Omental fat pad (tissue), 4 donors: Measurements from ENCODE around the gene LAMP1. TPM values are rescaled to one million over a fixed set of nuclear protein-coding genes. Genes with fewer than 3 reads are reported as not detected.
"Not testable (repeated sequence)": the region's sequence is repeated elsewhere in the genome, so short reads cannot be mapped to it uniquely, and the experiment has no call there.

Source experiments
- ATAC-seq: fragments of 150-250 bp; one replicate; pipeline ENCODE4 v1.9.1; 2016; ENCODE audit warnings: mild to moderate bottlenecking, moderate library complexity; ENCODE audit not compliant: low FRiP score
- DNase-seq: peaks from one replicate; pipeline ENCODE4 v3.0.0-alpha.2; 2019; ENCODE audit warnings: low spot score
- small RNA-seq: library from RNA; depleted of rRNA; stranded (forward); fragments of <200 nt; gene quantifications from one replicate; pipeline ENCODE3, GENCODE V24; 2016
- total RNA-seq, 4 donors: library from RNA; depleted of rRNA; stranded (reverse); fragments of >200 nt; gene quantifications; one replicate each; pipeline ENCODE4 v1.1.0, GENCODE V29; 2016
- TF ChIP-seq, protein P1 (sequence below), 3 donors: fragments of 450-650 bp; IDR thresholded peaks; one replicate each; pipeline ENCODE4 v1.5.1; 2016 to 2017; ENCODE audit warnings: antibody characterized with exemption in 3 of 3, mild to moderate bottlenecking in 3 of 3, moderate library complexity in 2 of 3

The LAMP1 gene
- total RNA-seq, 4 donors from 2014 or later = 91.0 to 132 (median 106) TPM

DNA sequence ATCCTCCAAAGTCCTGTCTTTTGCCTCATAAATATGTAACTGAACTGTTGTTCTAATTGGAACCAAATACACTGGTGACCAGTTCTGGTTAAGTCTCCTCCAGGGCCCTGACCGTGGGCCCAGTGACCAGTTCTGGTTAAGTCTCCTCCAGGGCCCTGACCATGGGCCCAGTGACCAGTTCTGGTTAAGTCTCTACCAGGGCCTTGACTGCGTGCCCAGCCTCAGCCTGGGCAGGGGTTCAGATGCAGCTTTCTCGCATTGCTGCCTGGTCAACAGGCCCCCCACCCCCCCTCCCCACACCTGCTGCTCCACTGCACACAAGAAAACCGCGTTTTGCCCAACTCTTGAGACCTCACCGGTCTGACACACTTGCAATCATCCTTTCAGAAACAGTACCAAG lies 70.7 kb downstream of the LAMP1 start:
- DNase-seq = no peak
- no peak for ATAC-seq
- TF ChIP-seq, protein P1, sequence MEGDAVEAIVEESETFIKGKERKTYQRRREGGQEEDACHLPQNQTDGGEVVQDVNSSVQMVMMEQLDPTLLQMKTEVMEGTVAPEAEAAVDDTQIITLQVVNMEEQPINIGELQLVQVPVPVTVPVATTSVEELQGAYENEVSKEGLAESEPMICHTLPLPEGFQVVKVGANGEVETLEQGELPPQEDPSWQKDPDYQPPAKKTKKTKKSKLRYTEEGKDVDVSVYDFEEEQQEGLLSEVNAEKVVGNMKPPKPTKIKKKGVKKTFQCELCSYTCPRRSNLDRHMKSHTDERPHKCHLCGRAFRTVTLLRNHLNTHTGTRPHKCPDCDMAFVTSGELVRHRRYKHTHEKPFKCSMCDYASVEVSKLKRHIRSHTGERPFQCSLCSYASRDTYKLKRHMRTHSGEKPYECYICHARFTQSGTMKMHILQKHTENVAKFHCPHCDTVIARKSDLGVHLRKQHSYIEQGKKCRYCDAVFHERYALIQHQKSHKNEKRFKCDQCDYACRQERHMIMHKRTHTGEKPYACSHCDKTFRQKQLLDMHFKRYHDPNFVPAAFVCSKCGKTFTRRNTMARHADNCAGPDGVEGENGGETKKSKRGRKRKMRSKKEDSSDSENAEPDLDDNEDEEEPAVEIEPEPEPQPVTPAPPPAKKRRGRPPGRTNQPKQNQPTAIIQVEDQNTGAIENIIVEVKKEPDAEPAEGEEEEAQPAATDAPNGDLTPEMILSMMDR (IDR thresholded peaks at IDR 0.05) = no peak

DNA sequence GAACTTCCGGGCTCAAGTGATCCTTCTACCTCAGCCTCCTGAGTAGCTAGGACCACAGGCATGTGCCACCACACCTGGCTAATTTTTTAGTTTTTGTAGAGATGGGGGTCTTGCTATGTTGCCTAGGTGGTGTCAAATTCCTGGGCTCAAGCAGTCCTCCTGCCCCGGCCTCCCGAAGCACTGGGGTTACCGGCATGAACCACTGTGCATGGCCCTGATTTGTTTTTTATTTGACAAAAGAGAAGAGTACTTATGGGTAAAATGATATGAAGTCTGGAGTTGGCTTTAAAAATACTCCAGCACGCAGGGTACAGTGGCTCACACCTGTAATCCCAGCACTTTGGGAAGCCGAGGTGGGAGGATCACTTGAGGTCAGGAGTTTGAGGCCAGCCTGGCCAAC lies 71.3 kb downstream of the LAMP1 start:
- not testable (repeated sequence) for DNase-seq, ATAC-seq

DNA sequence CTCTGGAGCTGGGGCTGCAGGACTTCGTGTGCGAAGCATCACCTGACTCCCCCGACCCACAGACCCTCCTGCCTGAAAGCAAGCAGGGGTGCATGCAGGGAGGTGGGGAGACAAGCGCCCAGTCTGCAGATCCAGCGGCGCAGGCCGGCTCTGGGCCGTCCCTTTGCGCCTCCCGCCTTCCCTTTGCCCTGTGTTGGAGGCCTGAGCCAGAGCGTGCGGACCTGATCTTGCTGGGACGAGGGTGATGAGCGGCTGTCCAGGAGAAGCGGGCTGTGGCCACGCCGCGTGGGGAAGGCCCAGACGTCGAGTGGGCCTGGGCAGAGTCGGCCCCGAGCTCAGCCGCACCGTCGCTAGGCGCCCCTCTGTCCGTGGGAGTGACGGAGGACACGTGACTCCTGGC lies 72.2 kb downstream of the LAMP1 start:
- TF ChIP-seq, protein P1 (IDR thresholded peaks at IDR 0.05) = no peak
- ATAC-seq (no peak), DNase-seq (no peak)

- TF ChIP-seq, protein P1 (IDR thresholded peaks at IDR 0.05) = no peak
- DNase-seq (no peak), ATAC-seq (no peak)
Measured at GRCh38 chr13:113369881-113370280, 72.8 kb downstream of the LAMP1 start.

GRCh38 chr13:113371061-113371460 lies 74.0 kb downstream of the LAMP1 start:
- ATAC-seq (no peak), DNase-seq (no peak)
- TF ChIP-seq, protein P1 (IDR thresholded peaks at IDR 0.05) = no peak

- ATAC-seq, DNase-seq: not testable (repeated sequence)
Measured at GRCh38 chr13:113371701-113372100, 74.7 kb downstream of the LAMP1 start.

Small RNA genes within 50 kb of the gene (small RNA-seq; reads per million reads assigned to genes)
- not detected for gene MIR8075

Other genes starting within 250 kb of the LAMP1 start
- under 1 TPM in 2 of 4 donors, not detected in 2; 0.24 to 0.74 TPM for gene F7, start 191.4 kb upstream of the LAMP1 start, total RNA-seq
- 10 to 100 TPM; 10.8 to 51.1 (median 13.6) TPM for gene F10, start 174.4 kb upstream of the LAMP1 start, total RNA-seq
- gene PROZ, start 138.6 kb upstream of the LAMP1 start, total RNA-seq = not detected
- gene PCID2, start 88.6 kb upstream of the LAMP1 start, total RNA-seq = 10 to 100 TPM; 44.8 to 45.8 (median 44.8) TPM
- gene CUL4A, start 87.6 kb upstream of the LAMP1 start, total RNA-seq = 100 to 1,000 TPM in 1 of 4 donors, 10 to 100 TPM in 3; 70.8 to 145 (median 86.8) TPM
- gene GRTP1, start 66.9 kb downstream of the LAMP1 start, total RNA-seq = 1 to 10 TPM; 1.7 to 4.4 (median 2.1) TPM
- 1 to 10 TPM in 3 of 4 donors, under 1 TPM in 1; 0.72 to 2.7 (median 1.7) TPM for gene ADPRHL1, start 156.2 kb downstream of the LAMP1 start, total RNA-seq
- gene DCUN1D2, start 193.5 kb downstream of the LAMP1 start, total RNA-seq = 10 to 100 TPM; 10.9 to 28.4 (median 14.5) TPM